Ovary (tissue), 9 donors: ENCODE results near the gene INTS6L. TPM values are rescaled to one million over a fixed set of nuclear protein-coding genes. Genes with fewer than 3 reads are reported as not detected.
"Not testable (repeated sequence)": the region's sequence is repeated elsewhere in the genome, so short reads cannot be mapped to it uniquely, and the experiment has no call there.

ENCODE experiments used
- DNase-seq, 5 donors: peaks; one replicate each; pipeline ENCODE4 v3.0.0-alpha.2; 2019 to 2020
- H3K27ac ChIP-seq, 2 donors: fragments of 200-600 bp; one replicate each; pipeline versions ENCODE4 v1.5.1 to v1.8.0; 2019 to 2022
- H3K27me3 ChIP-seq: fragments of 200-600 bp; one replicate; pipeline ENCODE4 v1.8.0; 2022
- H3K36me3 ChIP-seq: fragments of 200-600 bp; sonication (generic); one replicate; pipeline ENCODE4 v1.5.1; 2019
- H3K4me1 ChIP-seq: one replicate; pipeline ENCODE4 v1.8.1; 2013; ENCODE audit warnings: mild to moderate bottlenecking, moderate library complexity; ENCODE audit not compliant: insufficient read depth
- H3K4me3 ChIP-seq: fragments of 200-600 bp; sonication (generic); one replicate; pipeline ENCODE4 v1.5.1; 2017
- H3K9me3 ChIP-seq, 2 donors: fragments of 200-600 bp in 1 of 2; sonication (generic) in 1 of 2; one replicate each; pipeline versions ENCODE4 v1.5.1 to v1.8.1; 2013 to 2019; ENCODE audit warnings: mild to moderate bottlenecking in 1 of 2, moderate library complexity in 1 of 2
- EP300 ChIP-seq: sonication (generic); formaldehyde crosslinking; IDR thresholded peaks from one replicate; pipeline ENCODE4 v1.6.1; 2017; ENCODE audit warnings: antibody characterized with exemption
- POLR2A ChIP-seq: fragments of 450-650 bp; IDR thresholded peaks from one replicate; pipeline ENCODE4 v1.6.1; 2017; ENCODE audit warnings: antibody characterized with exemption, mild to moderate bottlenecking, moderate library complexity
- WGBS, 3 donors: extraction: QIAGEN DNeasy Blood & Tissue Kit in 1 of 3; methylation state at CpG; one replicate each; pipeline versions ENCODE4 v1.1.5 to v1.1.7; 2013 to 2017; 5-methylcytosine and 5-hydroxymethylcytosine counted together
- intact Hi-C, 4 donors: fragments of 100-400 bp; cut with DNase I; formaldehyde crosslinking; loops; one replicate each; pipeline versions ENCODE4 v1.11.0 to v1.15.1; 2022 to 2023
- polyA plus RNA-seq, 2 donors: library from polyadenylated mRNA; stranded (reverse); fragments of 200-250 nt in 1 of 2; fragments of 350-450 nt in 1 of 2; fragmentation: Illumina TruSeq in 1 of 2; extraction: RNeasy Lipid Tissue Mini Kit (QIAGEN cat#74804) in 1 of 2; gene quantifications; one replicate each; pipeline ENCODE4 v1.2.3, GENCODE V29; 2013 to 2014
- total RNA-seq, 7 donors: library from RNA; depleted of rRNA in 2 of 7; stranded (reverse); fragments of >200 nt in 2 of 7; fragmentation: NEBNext Ultra II Directional in 3 of 7; extraction: Animal tissue kit (Norgen Biotek cat#: 25700) in 3 of 7; gene quantifications; one replicate each; pipeline versions ENCODE4 v1.1.0 to v1.2.4, GENCODE V29; 2016 to 2023
- TF ChIP-seq, protein P1 (sequence below), 3 donors: fragments of 450-650 bp in 2 of 3; fragments of 200-600 bp in 1 of 3; IDR thresholded peaks; one replicate each; pipeline versions ENCODE4 v1.5.1 to v1.8.0; 2016 to 2022; ENCODE audit warnings: antibody characterized with exemption in 3 of 3, mild to moderate bottlenecking in 1 of 3
- donor health status: DM: no; HTN: no; CAD: no; lungs with moderate emphysema.
- donor health status: DM: no; HTN: no; CAD: no.
- donor health status: Bipolar disorder and iron deficiency.
- donor health status: DM: yes; HTN: yes; CAD: no.
- donor health status: DM: no; HTN: no; CAD: no.
- donor health status: DM: yes; HTN: yes; CAD: no.

Gene INTS6L
- total and polyA plus RNA-seq, 9 donors = 9.0 to 20.7 (median 16.0) TPM

DNA sequence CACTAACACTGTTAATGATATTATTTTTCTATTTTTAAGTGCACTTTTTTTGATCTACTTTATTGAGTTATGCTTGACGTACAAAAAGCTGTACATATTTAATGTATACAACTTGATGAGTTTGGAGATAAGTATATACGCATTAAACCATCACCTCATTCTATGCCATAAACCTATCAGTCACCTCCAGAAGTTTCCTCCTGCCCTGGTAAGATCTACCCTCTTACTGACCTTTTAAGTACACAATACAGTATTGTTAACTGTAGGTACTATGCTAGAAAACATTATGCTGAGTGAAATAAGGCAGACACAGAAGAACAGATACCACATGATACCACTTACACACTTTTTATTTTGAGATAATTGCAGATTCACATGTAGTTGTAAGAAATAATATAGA is 36.9 kb downstream of the INTS6L start:
- H3K27me3 ChIP-seq = no peaks in the 10 kb centered on the region
- no peak overlapping the region for H3K27ac ChIP-seq
- no peak for DNase-seq
- H3K36me3 ChIP-seq = no peaks in the 10 kb centered on the region
- intact Hi-C loops = no loop called here
- TF ChIP-seq, protein P1, sequence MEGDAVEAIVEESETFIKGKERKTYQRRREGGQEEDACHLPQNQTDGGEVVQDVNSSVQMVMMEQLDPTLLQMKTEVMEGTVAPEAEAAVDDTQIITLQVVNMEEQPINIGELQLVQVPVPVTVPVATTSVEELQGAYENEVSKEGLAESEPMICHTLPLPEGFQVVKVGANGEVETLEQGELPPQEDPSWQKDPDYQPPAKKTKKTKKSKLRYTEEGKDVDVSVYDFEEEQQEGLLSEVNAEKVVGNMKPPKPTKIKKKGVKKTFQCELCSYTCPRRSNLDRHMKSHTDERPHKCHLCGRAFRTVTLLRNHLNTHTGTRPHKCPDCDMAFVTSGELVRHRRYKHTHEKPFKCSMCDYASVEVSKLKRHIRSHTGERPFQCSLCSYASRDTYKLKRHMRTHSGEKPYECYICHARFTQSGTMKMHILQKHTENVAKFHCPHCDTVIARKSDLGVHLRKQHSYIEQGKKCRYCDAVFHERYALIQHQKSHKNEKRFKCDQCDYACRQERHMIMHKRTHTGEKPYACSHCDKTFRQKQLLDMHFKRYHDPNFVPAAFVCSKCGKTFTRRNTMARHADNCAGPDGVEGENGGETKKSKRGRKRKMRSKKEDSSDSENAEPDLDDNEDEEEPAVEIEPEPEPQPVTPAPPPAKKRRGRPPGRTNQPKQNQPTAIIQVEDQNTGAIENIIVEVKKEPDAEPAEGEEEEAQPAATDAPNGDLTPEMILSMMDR (IDR thresholded peaks at IDR 0.05) = no peak
- TF ChIP-seq POLR2A (no peak), EP300 (no peak)
- 84 to 95% (median 88%) methylated on average over 2 of the region's 2 CpGs for WGBS, 3 donors
- H3K4me3 ChIP-seq = no peak overlapping the region
- H3K9me3 ChIP-seq = no peaks in the 10 kb centered on the region
- H3K4me1 ChIP-seq = no peaks in the 10 kb centered on the region

GRCh38 chrX:135572436-135572835 is 52.0 kb downstream of the INTS6L start:
- no peaks in the 10 kb centered on the region for H3K9me3 ChIP-seq
- H3K36me3 ChIP-seq = no peaks in the 10 kb centered on the region
- H3K27ac ChIP-seq = no peak overlapping the region
- intact Hi-C loops = loop anchor here in 2 of 4 donors (5.0 to 10.0 kb wide), 2 partner anchors 35 to 88 kb away; no protein-coding TSS in a partner anchor
- no peak for TF ChIP-seq EP300
- TF ChIP-seq, protein P1 (IDR thresholded peaks at IDR 0.05) = peak in 1 of 3 donors; percentile 29
- 63 to 74% (median 69%) methylated on average over 2 of the region's 2 CpGs for WGBS, 3 donors
- no peaks in the 10 kb centered on the region for H3K27me3 ChIP-seq
- no peaks in the 10 kb centered on the region for H3K4me1 ChIP-seq
- no peak overlapping the region for H3K4me3 ChIP-seq
- DNase-seq = no peak

DNA sequence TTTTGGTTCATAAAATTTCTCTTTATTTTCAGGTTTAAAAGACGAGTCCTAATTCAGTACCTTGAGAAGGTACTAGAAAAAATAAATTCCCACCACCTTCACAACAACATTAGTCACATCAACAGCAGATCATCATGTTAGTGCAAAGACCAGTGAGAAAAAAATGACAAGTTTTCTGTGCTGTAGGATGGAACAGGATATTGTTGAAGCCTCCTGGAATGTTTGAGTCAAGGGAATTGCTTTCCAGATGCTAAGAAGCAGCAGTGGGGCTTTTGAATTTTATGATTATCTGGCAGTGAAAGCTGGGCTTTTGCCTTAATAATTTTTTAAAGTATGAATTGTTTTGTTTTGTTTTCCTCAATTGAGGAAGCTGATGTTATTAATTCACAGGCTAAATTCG is 61.0 kb downstream of the INTS6L start:
- 42 to 48% (median 45%) methylated on average over 2 of the region's 2 CpGs for WGBS, 3 donors

DNA sequence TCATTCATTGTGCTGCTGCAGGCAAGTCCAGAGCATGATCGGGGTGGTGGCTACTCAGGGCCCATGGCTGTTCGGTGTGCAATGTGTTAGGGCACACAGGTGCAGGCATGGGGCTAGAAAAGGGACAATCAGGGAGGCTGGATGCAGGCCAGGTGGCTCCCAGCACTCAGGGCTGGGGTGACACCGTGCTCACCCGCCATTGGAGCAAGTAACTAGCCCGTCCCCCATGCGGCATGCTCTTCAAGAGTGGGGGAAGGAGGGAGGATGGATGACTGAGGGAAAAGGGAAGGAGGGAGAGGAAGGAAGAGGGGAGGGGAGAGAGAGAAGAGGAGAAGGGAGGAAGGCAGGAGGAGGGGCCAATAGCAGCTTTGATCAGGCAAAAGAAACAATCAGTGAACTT is 64.7 kb downstream of the INTS6L start:
- DNase-seq = no peak
- H3K36me3 ChIP-seq = no peaks in the 10 kb centered on the region
- no peaks in the 10 kb centered on the region for H3K9me3 ChIP-seq
- H3K4me1 ChIP-seq = no peaks in the 10 kb centered on the region
- no peak overlapping the region for H3K27ac ChIP-seq
- no peaks in the 10 kb centered on the region for H3K27me3 ChIP-seq
- intact Hi-C loops = no loop called here
- no peak overlapping the region for H3K4me3 ChIP-seq
- no peak for TF ChIP-seq EP300
- 63 to 79% (median 69%) methylated on average over 6 of the region's 6 CpGs for WGBS, 3 donors

More for the DNA sequence above, 61.0 kb downstream of the INTS6L start:
- Histone ChIP-seq H3K4me3 (no peak overlapping the region), H3K36me3 (no peaks in the 10 kb centered on the region), H3K27me3 (no peaks in the 10 kb centered on the region), H3K27ac (no peak overlapping the region), H3K9me3 (no peaks in the 10 kb centered on the region), H3K4me1 (no peaks in the 10 kb centered on the region)
- intact Hi-C loops = no loop called here
- TF ChIP-seq POLR2A (no peak), EP300 (no peak)
- TF ChIP-seq, protein P1 (IDR thresholded peaks at IDR 0.05) = no peak
- no peak for DNase-seq

DNA sequence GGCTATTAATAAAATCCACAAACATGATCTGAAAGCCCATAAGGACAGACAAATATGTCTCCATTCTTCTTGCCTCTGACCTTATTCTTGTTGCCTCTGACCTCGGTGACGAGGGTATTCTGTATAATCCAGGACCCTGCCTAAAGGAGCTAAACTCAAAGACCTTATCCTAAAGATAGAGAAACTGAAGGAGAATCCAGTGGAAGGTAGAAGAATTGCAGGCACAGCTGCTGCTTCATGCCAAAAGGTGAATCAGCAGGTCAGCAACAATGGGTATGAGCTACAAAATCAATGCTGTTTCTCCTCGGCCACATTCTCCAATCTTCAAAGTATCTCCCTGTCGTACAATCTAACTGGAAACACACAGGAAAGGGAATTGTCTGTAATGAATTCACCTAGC is 71.4 kb downstream of the INTS6L start:
- no peak for DNase-seq
- H3K27me3 ChIP-seq = no peaks in the 10 kb centered on the region
- H3K4me3 ChIP-seq = no peak overlapping the region
- H3K4me1 ChIP-seq = no peaks in the 10 kb centered on the region
- H3K9me3 ChIP-seq = no peaks in the 10 kb centered on the region
- WGBS, 3 donors = 54 to 70% (median 62%) methylated on average over 4 of the region's 4 CpGs
- no peak overlapping the region for H3K27ac ChIP-seq
- no peaks in the 10 kb centered on the region for H3K36me3 ChIP-seq
- TF ChIP-seq, protein P1 (IDR thresholded peaks at IDR 0.05) = no peak
- TF ChIP-seq POLR2A (no peak), EP300 (no peak)
- intact Hi-C loops = no loop called here

DNA sequence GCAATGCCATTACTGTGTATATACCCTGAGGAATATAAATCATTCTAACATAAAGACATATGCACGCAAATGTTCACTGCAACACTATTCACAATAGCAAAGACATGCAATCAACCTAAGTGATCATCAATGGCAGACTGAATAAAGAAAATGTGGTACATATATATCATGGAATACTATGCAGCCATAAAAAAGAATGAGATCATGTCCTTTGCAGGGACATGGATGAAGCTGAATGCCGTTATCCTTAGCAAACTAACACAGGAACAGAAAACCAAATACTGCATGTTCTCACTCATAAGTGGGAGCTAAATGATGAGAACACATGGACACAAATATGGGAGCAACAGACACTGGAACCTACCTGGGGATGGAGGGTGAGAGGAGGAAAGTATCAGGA is 73.6 kb downstream of the INTS6L start:
- H3K4me1 ChIP-seq, intact Hi-C loops: not testable (repeated sequence)
- 80 to 93% (median 89%) methylated on average over 2 of the region's 2 CpGs for WGBS, 3 donors

GRCh38 chrX:135594453-135594852 is 74.0 kb downstream of the INTS6L start:
- DNase-seq, H3K4me1 ChIP-seq, H3K27ac ChIP-seq, H3K9me3 ChIP-seq, intact Hi-C loops, H3K4me3 ChIP-seq, H3K36me3 ChIP-seq, H3K27me3 ChIP-seq: not testable (repeated sequence)
- WGBS, 3 donors = 53 to 77% (median 57%) methylated on average over 1 of the region's 1 CpG

More for the DNA sequence above, 73.6 kb downstream of the INTS6L start:
- DNase-seq, H3K4me3 ChIP-seq, H3K27ac ChIP-seq, H3K36me3 ChIP-seq, H3K9me3 ChIP-seq, H3K27me3 ChIP-seq: not testable (repeated sequence)
